Lower lobe of right lung (tissue), 2 donors: ENCODE measurements around the gene VPS37B. TPM values are rescaled to one million over a fixed set of nuclear protein-coding genes. Genes with fewer than 3 reads are reported as not detected.

Experiments
- ATAC-seq, 2 donors: fragments of 200-7000 bp; cut with Tn5 transposase; one replicate each; pipeline ENCODE4 v1.9.1; 2020 to 2022; ENCODE audit warnings: mild to moderate bottlenecking in 2 of 2, moderate library complexity in 2 of 2
- DNase-seq: peaks from one replicate; pipeline ENCODE4 v3.0.0-alpha.2; 2020
- H3K27ac ChIP-seq: fragments of 200-600 bp; one replicate; pipeline ENCODE4 v1.8.0; 2022
- H3K27me3 ChIP-seq: fragments of 200-600 bp; one replicate; pipeline ENCODE4 v1.8.0; 2022; ENCODE audit warnings: low read depth
- H3K36me3 ChIP-seq: fragments of 200-600 bp; one replicate; pipeline ENCODE4 v1.8.0; 2022; ENCODE audit warnings: mild to moderate bottlenecking
- H3K4me1 ChIP-seq: fragments of 200-600 bp; one replicate; pipeline ENCODE4 v1.8.0; 2022
- H3K4me3 ChIP-seq: fragments of 200-600 bp; one replicate; pipeline ENCODE4 v1.8.0; 2022; ENCODE audit warnings: mild to moderate bottlenecking
- H3K9me3 ChIP-seq: fragments of 200-600 bp; one replicate; pipeline ENCODE4 v1.8.0; 2022
- intact Hi-C: fragments of 100-400 bp; cut with DNase I; formaldehyde crosslinking; loops from one replicate; pipeline ENCODE4 v1.11.0; 2022
- total RNA-seq: library from RNA; stranded (reverse); fragmentation: NEBNext Ultra II Directional; extraction: Animal tissue kit (Norgen Biotek cat#: 25700); gene quantifications from one replicate; pipeline ENCODE4 v1.2.1, GENCODE V29; 2021
- TF ChIP-seq, protein P1 (sequence below): fragments of 200-600 bp; IDR thresholded peaks from one replicate; pipeline ENCODE4 v1.8.0; 2022; ENCODE audit warnings: antibody characterized with exemption, mild to moderate bottlenecking
- donor health status: DM: no; HTN: yes; CAD: no; lungs with severe emphysema.

The VPS37B gene
- total RNA-seq, 1 donor from 2014 or later, result 34.5 TPM

DNA sequence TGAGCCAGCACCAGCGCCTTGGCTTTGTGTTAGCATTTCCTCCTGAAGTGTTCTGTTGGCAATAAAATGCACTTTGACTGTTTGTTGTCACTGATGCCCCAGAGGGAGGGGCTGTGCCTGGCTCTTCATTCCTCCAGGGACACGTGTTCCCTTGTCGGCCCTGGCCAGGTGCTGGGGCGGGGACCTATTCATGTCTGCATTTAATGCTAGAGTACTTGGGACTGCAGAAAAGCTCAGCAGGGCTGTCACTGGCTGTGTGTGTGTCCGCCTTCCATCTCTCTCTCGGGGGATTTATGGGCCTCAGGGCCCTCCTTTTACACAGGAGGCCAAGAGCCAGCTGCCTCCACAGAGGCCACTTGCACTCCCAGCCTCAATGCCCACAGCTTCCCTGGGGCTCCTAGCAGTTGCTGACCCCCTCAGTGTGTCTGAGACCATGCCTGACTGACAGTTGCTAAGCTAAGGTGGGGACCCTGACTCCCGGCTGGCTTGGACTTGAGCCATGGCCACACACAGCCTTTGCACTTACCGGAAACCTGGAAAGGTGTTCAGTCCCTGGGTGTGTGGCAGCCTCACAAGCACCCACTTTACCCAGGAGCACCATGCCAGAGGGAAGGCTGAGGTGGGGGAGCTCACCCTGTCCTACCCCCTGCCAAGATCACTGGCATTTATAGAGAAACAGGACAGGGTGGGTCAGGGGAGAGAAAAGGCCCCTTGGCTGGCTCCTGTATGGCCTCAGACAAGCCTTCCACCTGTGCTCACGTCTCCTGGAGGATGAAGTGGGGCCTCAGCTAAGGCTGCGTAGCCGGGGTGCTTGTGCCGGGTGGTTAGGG, 32.8 kb downstream of the VPS37B start:
- peaks cover 44% of the 10 kb centered on the region for H3K4me1 ChIP-seq
- no peaks in the 10 kb centered on the region for H3K9me3 ChIP-seq
- intact Hi-C loops, result loop anchor here (5.0 kb wide), 1 partner anchor 89 kb away; no protein-coding TSS in a partner anchor
- DNase-seq (peak; percentile 83), ATAC-seq (peak; percentile 58 to 65)
- peaks cover 72% of the 10 kb centered on the region for H3K36me3 ChIP-seq
- TF ChIP-seq, protein P1, sequence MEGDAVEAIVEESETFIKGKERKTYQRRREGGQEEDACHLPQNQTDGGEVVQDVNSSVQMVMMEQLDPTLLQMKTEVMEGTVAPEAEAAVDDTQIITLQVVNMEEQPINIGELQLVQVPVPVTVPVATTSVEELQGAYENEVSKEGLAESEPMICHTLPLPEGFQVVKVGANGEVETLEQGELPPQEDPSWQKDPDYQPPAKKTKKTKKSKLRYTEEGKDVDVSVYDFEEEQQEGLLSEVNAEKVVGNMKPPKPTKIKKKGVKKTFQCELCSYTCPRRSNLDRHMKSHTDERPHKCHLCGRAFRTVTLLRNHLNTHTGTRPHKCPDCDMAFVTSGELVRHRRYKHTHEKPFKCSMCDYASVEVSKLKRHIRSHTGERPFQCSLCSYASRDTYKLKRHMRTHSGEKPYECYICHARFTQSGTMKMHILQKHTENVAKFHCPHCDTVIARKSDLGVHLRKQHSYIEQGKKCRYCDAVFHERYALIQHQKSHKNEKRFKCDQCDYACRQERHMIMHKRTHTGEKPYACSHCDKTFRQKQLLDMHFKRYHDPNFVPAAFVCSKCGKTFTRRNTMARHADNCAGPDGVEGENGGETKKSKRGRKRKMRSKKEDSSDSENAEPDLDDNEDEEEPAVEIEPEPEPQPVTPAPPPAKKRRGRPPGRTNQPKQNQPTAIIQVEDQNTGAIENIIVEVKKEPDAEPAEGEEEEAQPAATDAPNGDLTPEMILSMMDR, result no peak
- peak overlapping the region; percentile 65 for H3K27ac ChIP-seq
- H3K27me3 ChIP-seq, result no peaks in the 10 kb centered on the region
- no peak overlapping the region for H3K4me3 ChIP-seq

DNA sequence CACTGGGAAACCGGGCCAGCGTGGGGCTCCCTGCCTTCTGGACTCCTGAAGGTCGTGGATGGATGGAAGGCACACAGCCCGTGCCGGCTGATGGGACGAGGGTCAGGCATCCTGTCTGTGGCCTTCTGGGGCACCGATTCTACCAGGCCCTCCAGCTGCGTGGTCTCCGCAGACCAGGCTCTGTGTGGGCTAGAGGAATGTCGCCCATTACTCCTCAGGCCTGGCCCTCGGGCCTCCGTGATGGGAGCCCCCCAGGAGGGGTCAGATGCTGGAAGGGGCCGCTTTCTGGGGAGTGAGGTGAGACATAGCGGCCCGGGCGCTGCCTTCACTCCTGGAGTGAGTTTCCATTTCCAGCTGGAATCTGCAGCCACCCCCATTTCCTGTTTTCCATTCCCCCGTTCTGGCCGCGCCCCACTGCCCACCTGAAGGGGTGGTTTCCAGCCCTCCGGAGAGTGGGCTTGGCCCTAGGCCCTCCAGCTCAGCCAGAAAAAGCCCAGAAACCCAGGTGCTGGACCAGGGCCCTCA, 33.8 kb downstream of the VPS37B start:
- Histone ChIP-seq H3K9me3 (no peaks in the 10 kb centered on the region), H3K27me3 (no peaks in the 10 kb centered on the region), H3K4me1 (peaks cover 35% of the 10 kb centered on the region), H3K36me3 (peaks cover 67% of the 10 kb centered on the region), H3K27ac (peak overlapping the region; percentile 68), H3K4me3 (no peak overlapping the region)
- ATAC-seq, result no peak
- peak; percentile 45 for DNase-seq
- intact Hi-C loops, result loop anchor here (5.0 kb wide), 1 partner anchor 90 kb away; no protein-coding TSS in a partner anchor
- TF ChIP-seq, protein P1, result no peak

DNA sequence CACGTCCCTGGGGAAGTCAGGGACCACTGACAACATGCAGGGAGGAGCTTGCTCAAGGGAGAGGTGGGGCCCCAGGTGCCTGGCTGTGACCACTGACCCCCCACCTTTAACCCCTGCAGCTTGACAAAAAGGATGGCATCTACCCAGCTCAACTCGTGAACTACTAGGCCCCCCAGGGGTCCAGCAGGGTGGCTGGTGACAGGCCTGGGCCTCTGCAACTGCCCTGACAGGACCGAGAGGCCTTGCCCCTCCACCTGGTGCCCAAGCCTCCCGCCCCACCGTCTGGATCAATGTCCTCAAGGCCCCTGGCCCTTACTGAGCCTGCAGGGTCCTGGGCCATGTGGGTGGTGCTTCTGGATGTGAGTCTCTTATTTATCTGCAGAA, 34.3 kb downstream of the VPS37B start:
- Histone ChIP-seq H3K4me1 (peaks cover 35% of the 10 kb centered on the region), H3K36me3 (peaks cover 67% of the 10 kb centered on the region)

DNA sequence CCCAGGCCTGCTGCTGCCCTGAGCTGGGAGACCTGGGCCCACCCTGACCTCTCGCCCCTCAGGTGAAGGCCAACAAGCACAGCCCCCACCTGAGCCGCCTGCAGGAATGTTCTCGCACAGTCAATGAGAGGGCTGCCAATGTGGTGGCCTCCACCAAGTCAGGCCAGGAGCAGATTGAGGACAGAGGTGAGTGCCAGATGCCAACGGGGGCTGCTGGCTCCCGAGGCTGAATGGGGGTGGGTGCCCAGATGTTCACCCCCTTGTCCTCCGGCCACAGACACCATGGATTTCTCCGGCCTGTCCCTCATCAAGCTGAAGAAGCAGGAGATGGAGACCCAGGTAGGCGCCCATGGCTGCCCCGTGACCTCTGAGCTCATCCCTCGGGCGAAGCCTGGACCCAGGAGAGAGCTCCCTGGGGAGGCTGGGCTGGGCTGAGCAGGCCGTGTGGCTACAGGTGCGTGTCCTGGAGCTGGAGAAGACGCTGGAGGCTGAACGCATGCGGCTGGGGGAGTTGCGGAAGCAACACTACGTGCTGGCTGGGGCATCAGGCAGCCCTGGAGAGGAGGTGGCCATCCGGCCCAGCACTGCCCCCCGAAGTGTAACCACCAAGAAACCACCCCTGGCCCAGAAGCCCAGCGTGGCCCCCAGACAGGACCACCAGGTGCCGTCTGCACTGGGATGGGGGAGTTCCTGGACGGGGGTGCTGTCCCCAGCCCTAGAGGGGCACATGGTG, 34.9 kb downstream of the VPS37B start:
- H3K9me3 ChIP-seq, result no peaks in the 10 kb centered on the region
- H3K4me3 ChIP-seq, result no peak overlapping the region
- intact Hi-C loops, result loop anchor here (5.0 kb wide), 1 partner anchor 91 kb away; no protein-coding TSS in a partner anchor
- H3K27ac ChIP-seq, result peak overlapping the region; percentile 41
- peaks cover 35% of the 10 kb centered on the region for H3K4me1 ChIP-seq
- DNase-seq, result peak; percentile 48
- TF ChIP-seq, protein P1, result no peak
- H3K36me3 ChIP-seq, result peaks cover 67% of the 10 kb centered on the region
- ATAC-seq, result no peak
- no peaks in the 10 kb centered on the region for H3K27me3 ChIP-seq

More for the DNA sequence above, 34.3 kb downstream of the VPS37B start:
- DNase-seq (no peak), ATAC-seq (no peak)
- Histone ChIP-seq H3K4me3 (no peak overlapping the region), H3K27me3 (no peaks in the 10 kb centered on the region), H3K9me3 (no peaks in the 10 kb centered on the region), H3K27ac (peak overlapping the region; percentile 68)
- intact Hi-C loops, result loop anchor here (5.0 kb wide), 1 partner anchor 91 kb away; no protein-coding TSS in a partner anchor
- TF ChIP-seq, protein P1, result no peak
